ENCODE measurements around the gene TSHZ3. TPM values are rescaled to one million over a fixed set of nuclear protein-coding genes. Genes with fewer than 3 reads are reported as not detected.

Gene TSHZ3
- total and polyA plus RNA-seq, 9 of the 15 experiments (the other 6 are each of a cell fraction or from before 2014, with no cell fraction given), result 0.03 to 0.13 (median 0.05) TPM; not detected in 5

DNA sequence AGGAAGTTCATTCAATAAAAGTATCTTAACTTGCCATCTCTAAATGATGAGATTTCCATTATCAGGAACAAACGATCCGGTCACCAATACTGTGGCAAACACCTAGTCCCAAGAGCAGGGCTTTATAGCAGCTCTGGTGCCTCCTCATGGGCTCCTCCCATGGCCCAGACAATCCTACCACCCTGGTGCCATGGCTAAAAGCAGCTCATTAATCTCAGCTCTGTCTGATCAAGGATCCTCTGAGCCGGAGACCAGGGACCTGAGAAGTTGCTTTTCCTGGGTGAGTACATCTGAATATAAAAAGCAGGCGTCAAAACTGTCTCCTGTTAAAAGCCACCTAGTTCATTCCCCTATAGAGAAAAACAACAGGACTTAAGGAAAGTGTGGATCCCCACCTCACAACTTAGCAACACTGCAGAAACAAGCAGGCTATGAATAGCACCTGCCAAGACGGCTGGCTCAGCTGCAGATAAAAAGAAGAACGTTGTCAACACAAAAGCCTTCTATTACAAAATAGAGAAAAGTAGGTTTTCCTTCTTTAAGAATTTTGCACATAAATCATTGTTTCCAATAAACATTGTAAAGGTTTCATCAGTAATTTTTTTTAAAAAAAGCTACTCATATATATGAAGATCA is 30.3 kb downstream of the TSHZ3 start (continued):
- TF ChIP-seq TAF7 (tag; IDR thresholded peaks at IDR 0.05), result no peak
- TF ChIP-seq SRSF7 (optimal IDR thresholded peaks at IDR 0.05; ENCODE audit: low read depth, low read length), result no peak
- TF ChIP-seq, protein P1, sequence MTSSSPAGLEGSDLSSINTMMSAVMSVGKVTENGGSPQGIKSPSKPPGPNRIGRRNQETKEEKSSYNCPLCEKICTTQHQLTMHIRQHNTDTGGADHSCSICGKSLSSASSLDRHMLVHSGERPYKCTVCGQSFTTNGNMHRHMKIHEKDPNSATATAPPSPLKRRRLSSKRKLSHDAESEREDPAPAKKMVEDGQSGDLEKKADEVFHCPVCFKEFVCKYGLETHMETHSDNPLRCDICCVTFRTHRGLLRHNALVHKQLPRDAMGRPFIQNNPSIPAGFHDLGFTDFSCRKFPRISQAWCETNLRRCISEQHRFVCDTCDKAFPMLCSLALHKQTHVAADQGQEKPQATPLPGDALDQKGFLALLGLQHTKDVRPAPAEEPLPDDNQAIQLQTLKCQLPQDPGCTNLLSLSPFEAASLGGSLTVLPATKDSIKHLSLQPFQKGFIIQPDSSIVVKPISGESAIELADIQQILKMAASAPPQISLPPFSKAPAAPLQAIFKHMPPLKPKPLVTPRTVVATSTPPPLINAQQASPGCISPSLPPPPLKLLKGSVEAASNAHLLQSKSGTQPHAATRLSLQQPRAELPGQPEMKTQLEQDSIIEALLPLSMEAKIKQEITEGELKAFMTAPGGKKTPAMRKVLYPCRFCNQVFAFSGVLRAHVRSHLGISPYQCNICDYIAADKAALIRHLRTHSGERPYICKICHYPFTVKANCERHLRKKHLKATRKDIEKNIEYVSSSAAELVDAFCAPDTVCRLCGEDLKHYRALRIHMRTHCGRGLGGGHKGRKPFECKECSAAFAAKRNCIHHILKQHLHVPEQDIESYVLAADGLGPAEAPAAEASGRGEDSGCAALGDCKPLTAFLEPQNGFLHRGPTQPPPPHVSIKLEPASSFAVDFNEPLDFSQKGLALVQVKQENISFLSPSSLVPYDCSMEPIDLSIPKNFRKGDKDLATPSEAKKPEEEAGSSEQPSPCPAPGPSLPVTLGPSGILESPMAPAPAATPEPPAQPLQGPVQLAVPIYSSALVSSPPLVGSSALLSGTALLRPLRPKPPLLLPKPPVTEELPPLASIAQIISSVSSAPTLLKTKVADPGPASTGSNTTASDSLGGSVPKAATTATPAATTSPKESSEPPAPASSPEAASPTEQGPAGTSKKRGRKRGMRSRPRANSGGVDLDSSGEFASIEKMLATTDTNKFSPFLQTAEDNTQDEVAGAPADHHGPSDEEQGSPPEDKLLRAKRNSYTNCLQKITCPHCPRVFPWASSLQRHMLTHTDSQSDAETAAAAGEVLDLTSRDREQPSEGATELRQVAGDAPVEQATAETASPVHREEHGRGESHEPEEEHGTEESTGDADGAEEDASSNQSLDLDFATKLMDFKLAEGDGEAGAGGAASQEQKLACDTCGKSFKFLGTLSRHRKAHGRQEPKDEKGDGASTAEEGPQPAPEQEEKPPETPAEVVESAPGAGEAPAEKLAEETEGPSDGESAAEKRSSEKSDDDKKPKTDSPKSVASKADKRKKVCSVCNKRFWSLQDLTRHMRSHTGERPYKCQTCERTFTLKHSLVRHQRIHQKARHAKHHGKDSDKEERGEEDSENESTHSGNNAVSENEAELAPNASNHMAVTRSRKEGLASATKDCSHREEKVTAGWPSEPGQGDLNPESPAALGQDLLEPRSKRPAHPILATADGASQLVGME (CRISPR knock-in tag; IDR thresholded peaks at IDR 0.05), result no peak

DNA sequence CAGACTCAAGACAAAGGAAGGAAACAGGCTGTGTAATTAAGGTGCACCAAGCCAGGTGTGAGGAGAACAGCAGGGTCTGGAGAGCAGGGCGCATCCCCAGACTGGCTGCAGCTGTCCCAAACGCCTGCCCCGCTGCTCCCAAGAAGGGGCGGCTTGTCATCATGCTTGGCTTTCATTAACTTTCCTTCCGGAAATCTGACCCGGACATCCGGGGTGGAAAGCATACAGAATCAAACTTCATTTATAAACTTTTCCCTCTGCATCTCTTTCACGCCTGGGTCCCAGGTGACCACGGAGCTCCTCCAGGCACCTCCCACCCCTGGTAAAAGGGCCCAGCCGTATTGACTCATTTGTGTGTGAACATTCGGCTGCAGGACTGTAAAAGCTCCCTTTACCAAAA is 31.7 kb downstream of the TSHZ3 start:
- no peaks in the 10 kb centered on the region for H3K9me3 ChIP-seq (replicated peaks; ENCODE audit: control insufficient read depth, insufficient read depth, low read depth, low read length)
- no peak for DNase-seq (ENCODE audit: extremely low read depth in 1 of 4, low spot score in 3 of 4)
- no TSS peak for BruUV-seq (replicated peaks)
- no peak overlapping the region for H3K4me3 ChIP-seq
- no peaks in the 10 kb centered on the region for H3K36me3 ChIP-seq (ENCODE audit: control insufficient read depth, insufficient read depth, low read length)
- no peak for FAIRE-seq
- intact Hi-C loops (cut with micrococcal nuclease), result no loop called here
- CTCF ChIA-PET (ENCODE audit: low intra/inter-chr PET ratio), result no interaction called here
- H2AFZ ChIP-seq (ENCODE audit: low read depth, low read length), result no peak overlapping the region
- no peaks in the 10 kb centered on the region for H3K79me2 ChIP-seq (ENCODE audit: control insufficient read depth, insufficient read depth, low read length)
- in situ Hi-C loops (cut with MboI), result no loop called here
- no peaks in the 10 kb centered on the region for H3K9me1 ChIP-seq (ENCODE audit: control insufficient read depth, insufficient read depth, low read length)
- POLR2A ChIA-PET, result no interaction called here
- no peak overlapping the region for H3K9ac ChIP-seq (ENCODE audit: insufficient read depth in 1 of 2, low read depth in 2 of 2, low read length in 2 of 2)
- no peaks in the 10 kb centered on the region for H4K20me1 ChIP-seq (replicated peaks; ENCODE audit: control insufficient read depth, insufficient read depth, low read length)
- no peak overlapping the region for H3K27ac ChIP-seq (ENCODE audit: extremely low read depth, low read depth, low read length)
- no peaks in the 10 kb centered on the region for H3K4me1 ChIP-seq (replicated peaks in 1 of 2; ENCODE audit: control insufficient read depth in 2 of 2, insufficient read depth in 2 of 2, low read length in 2 of 2)
- WGBS (ENCODE audit: insufficient coverage, low coverage, missing lambda C conversion rate), result 0% methylated on average over 9 of the region's 11 CpGs
- ATAC-seq, result no peak
- H3K27me3 ChIP-seq (ENCODE audit: control insufficient read depth in 2 of 2, insufficient read depth in 2 of 2, low read length in 2 of 2), result peaks cover 8 to 37% of the 10 kb centered on the region in 2 experiments; a peak in 3 of 5 replicates
- H3K4me2 ChIP-seq (ENCODE audit: insufficient read depth, low read length), result no peak overlapping the region
- no peak for TF ChIP-seq SP2 (IDR thresholded peaks at IDR 0.05; ENCODE audit: extremely low read depth, low read depth, low read length, poor library complexity, severe bottlenecking)
- TF ChIP-seq, protein P2, sequence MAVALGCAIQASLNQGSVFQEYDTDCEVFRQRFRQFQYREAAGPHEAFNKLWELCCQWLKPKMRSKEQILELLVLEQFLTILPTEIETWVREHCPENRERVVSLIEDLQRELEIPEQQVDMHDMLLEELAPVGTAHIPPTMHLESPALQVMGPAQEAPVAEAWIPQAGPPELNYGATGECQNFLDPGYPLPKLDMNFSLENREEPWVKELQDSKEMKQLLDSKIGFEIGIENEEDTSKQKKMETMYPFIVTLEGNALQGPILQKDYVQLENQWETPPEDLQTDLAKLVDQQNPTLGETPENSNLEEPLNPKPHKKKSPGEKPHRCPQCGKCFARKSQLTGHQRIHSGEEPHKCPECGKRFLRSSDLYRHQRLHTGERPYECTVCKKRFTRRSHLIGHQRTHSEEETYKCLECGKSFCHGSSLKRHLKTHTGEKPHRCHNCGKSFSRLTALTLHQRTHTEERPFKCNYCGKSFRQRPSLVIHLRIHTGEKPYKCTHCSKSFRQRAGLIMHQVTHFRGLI (CRISPR knock-in tag; IDR thresholded peaks at IDR 0.05), result no peak
- no peak for TF ChIP-seq SAFB2 (IDR thresholded peaks at IDR 0.05; ENCODE audit: borderline replicate concordance, low read depth, low read length, severe bottlenecking)
- TF ChIP-seq SAFB (IDR thresholded peaks at IDR 0.05; ENCODE audit: borderline replicate concordance, low read depth, low read length), result no peak
- TF ChIP-seq, protein P3, sequence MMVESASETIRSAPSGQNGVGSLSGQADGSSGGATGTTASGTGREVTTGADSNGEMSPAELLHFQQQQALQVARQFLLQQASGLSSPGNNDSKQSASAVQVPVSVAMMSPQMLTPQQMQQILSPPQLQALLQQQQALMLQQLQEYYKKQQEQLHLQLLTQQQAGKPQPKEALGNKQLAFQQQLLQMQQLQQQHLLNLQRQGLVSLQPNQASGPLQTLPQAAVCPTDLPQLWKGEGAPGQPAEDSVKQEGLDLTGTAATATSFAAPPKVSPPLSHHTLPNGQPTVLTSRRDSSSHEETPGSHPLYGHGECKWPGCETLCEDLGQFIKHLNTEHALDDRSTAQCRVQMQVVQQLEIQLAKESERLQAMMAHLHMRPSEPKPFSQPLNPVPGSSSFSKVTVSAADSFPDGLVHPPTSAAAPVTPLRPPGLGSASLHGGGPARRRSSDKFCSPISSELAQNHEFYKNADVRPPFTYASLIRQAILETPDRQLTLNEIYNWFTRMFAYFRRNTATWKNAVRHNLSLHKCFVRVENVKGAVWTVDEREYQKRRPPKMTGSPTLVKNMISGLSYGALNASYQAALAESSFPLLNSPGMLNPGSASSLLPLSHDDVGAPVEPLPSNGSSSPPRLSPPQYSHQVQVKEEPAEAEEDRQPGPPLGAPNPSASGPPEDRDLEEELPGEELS (CRISPR knock-in tag; IDR thresholded peaks at IDR 0.05; ENCODE audit: borderline replicate concordance), result no peak
- TF ChIP-seq MCM5 (IDR thresholded peaks at IDR 0.05; ENCODE audit: low read depth), result no peak
- no peak for TF ChIP-seq BRF1 (IDR thresholded peaks at IDR 0.05; ENCODE audit: borderline replicate concordance, extremely low read depth, insufficient read length)
- no peak for TF ChIP-seq POU5F1 (IDR thresholded peaks at IDR 0.05; ENCODE audit: borderline replicate concordance, low read depth, low read length, partially characterized antibody)

Measured in K562 (cell line).